Measurements from ENCODE around the gene SMIM41.

DNA sequence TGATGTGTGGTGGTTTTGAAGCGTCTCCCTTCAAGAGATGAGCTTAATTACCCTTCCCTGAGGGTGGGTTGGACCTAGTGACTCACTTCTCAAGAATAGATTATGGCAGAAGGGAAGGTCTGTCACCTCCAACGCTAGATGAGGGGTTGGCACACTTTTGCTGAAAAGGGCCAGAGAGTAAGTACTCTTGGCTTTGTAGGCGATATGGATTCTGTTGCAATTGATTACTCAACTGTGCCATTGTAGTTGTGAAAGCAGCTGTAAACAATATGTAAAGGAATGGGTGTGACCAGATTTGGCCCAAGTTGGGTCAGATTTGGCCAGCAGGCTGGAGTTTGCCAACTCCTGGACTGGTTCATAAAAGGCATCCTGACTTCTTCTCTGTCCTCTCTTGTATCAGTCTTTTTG, 53.3 kb downstream of the SMIM41 start:
- TF ChIP-seq, protein P1, sequence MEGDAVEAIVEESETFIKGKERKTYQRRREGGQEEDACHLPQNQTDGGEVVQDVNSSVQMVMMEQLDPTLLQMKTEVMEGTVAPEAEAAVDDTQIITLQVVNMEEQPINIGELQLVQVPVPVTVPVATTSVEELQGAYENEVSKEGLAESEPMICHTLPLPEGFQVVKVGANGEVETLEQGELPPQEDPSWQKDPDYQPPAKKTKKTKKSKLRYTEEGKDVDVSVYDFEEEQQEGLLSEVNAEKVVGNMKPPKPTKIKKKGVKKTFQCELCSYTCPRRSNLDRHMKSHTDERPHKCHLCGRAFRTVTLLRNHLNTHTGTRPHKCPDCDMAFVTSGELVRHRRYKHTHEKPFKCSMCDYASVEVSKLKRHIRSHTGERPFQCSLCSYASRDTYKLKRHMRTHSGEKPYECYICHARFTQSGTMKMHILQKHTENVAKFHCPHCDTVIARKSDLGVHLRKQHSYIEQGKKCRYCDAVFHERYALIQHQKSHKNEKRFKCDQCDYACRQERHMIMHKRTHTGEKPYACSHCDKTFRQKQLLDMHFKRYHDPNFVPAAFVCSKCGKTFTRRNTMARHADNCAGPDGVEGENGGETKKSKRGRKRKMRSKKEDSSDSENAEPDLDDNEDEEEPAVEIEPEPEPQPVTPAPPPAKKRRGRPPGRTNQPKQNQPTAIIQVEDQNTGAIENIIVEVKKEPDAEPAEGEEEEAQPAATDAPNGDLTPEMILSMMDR (conservative IDR thresholded peaks at IDR 0.05; ENCODE audit: low read length): no peak
- no peak for TF ChIP-seq EZH2phosphoT487 (IDR thresholded peaks at IDR 0.05; ENCODE audit: borderline replicate concordance, low read depth, low read length)
